T-helper 22 cell (primary cell): ENCODE data around the gene SDCCAG8.

Experiments
- DNase-seq: peaks from one replicate; pipeline ENCODE4 v3.0.0-alpha.2; 2020; ENCODE audit warnings: low read depth

SDCCAG8 gene

GRCh38 chr1:243505986-243506689 lies 250.3 kb downstream of the SDCCAG8 start:
- DNase-seq = no peak

DNA sequence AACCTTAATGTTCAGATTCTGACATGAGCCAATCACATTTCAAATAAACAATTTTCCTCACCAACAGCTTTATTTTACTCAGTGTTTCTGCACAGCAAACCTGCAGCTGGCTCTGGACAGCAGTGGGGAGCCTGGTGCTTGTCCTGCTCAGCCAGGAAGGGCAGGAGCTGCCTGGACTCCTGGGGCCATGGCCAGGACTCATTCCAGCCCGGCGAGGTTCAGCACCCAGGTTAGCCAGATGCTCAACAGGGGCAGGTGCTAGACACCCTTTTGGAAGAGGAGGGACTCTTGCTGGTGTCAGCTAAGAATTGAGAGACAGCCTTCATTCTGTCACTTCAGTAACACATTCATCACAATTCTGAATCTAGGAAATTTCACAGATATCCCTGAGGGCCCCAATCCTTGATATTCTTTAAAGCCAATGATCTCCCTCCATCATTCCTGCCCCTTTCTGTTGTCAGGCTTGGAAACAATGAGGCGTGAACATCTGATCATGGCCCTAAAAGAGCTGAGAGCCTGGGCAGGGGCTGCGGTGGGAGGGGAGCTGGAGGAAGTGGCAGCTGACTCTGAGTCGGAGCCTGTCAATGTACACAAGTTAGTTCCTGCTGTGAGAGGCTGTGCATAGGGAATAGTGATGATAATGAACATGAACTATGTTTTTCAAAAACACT lies 251.3 kb downstream of the SDCCAG8 start:
- DNase-seq = no peak

DNA sequence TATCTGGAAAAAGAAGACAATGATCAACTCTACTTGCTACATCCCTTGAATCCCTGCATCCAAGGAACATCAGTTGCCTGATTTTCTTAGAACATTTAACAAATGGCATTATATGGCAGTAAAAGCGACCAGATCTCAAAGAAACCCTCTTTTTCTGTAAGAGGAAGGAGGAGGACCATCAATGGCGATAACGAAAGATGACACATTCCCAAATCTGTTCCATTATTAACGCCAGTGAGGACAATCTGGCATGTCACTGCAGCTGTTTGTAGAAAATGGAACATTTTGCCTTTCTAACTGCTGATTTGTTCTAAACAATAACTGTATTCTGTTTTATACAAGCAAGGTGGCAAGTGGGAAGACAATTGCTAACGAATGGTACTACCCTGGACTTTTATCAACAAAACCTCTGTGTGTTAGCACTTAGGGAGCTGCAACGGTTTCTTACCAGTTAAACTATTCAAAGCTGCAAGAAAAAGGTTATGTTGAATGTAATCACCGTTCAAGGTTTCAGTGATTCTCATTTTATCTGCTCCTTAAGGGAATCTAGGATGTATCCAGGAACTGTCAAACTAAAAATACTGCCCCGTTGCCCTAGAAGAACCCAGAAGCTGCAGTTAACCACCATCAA lies 251.9 kb downstream of the SDCCAG8 start:
- DNase-seq = no peak

GRCh38 chr1:243508303-243508713 lies 252.5 kb downstream of the SDCCAG8 start:
- no peak for DNase-seq

DNA sequence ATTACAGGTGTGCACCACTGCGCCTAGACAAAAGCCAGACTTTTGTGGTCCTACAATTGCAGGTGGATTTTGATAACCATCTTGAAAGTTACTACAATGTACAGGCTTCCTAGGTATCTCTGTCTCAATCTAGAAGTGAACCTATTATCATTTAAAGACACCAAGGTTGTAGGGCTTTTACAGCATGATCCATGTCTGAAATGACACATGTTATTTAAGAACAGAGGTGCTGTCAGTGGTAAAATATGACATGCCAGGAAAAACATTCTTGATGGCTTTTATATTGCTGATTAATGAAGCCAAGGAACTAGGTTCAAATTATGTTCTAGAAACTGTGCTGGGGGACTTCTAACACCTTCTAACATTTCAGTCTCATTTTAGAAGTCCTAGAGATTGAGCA lies 253.1 kb downstream of the SDCCAG8 start:
- no peak for DNase-seq

GRCh38 chr1:243510928-243511327 lies 255.1 kb downstream of the SDCCAG8 start:
- DNase-seq = no peak

DNA sequence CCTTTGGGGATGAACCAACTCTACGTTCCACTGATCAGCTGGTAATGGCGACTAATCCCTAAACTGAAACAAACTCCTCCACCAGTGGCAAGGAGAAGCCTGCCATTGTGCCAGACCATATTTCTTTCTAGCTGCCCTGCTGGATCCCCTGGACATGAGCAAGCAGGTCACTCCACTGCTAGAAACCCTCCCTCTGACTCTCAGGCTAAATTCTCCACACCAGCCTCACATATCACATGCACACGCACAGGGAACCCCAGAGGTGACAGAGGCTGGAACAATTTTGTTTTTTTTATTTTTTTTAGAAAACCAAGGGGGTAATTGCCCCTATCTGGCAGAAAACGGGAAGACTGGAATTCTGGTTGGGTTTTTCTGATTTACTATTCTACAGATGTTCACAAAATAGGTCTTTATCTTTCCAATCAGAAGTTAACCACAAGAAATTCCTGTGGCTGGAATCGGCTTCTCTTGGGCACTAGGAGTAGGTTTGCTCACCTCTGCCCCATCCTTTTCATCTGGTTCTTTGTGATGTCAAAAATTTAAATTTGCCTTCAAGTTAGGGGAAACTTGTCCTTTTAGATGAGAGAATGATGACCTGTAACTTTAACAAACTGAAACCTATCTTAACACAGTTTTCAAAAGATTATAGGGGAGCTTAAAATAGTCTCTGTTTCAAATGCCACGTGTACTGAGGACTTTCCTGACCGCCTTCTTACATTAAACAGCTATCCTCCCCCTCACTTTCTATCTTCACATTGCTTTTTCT lies 258.1 kb downstream of the SDCCAG8 start:
- DNase-seq = no peak

DNA sequence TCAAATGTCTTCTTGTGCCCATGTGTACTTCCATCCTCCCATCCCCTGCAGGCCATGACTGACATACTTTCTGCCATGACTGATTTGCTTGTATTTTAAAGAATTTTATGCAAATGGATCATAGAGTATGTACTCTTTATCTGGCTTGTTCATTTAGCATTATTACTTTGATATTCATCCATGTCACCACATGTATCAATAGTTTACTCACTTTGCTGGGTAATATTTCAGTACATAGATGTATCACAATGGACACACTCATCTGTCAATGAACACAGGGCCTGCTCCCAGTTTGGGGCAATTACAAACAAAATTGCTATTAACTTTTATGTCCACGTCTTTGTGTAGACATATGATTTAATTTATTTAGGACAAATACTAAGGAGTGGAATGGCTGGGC lies 259.1 kb downstream of the SDCCAG8 start:
- no peak for DNase-seq

GRCh38 chr1:243520831-243521230 lies 265.0 kb downstream of the SDCCAG8 start:
- no peak for DNase-seq

DNA sequence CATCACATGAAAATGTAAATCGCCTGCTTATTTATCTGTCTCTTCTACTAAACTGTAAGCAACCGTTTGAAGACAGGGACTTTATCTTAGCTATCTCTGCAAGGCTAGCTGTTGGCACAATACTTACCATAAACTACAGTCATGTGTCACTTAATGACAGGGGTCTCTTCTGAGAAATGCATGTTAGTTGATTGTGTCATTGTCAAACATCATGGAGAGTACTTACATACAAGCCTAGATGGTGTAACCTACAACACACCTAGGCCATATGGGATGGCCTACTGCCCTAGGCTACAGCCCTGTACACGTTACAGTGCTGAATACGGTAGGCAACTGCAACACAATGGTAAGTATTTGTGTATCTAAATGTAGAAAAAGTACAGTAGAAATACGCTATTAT lies 267.9 kb downstream of the SDCCAG8 start:
- DNase-seq = no peak

GRCh38 chr1:243525085-243525487 lies 269.2 kb downstream of the SDCCAG8 start:
- DNase-seq = no peak

- DNase-seq = no peak
Measured at GRCh38 chr1:243526180-243526579, 270.3 kb downstream of the SDCCAG8 start.

- DNase-seq = no peak
Measured at GRCh38 chr1:243528459-243529121, 272.7 kb downstream of the SDCCAG8 start.

DNA sequence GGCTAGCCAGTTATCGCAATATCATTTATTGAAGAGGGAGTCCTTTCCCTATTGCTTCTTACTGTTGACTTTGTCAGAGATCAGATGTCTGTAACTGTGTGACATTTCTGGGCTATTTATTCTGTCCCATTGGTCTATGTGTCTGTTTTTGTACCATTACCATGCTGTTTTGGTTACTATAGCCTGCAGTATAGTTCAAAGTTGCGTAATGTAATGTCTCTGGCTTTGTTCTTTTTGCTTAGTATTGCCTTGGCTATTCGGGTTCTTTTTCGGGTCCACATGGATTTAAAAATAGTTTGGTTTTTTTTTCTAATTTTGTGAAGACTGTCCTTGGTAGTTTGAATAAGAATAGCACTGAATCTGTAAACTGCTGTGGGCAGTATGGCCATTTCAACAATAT lies 273.7 kb downstream of the SDCCAG8 start:
- DNase-seq = no peak

DNA sequence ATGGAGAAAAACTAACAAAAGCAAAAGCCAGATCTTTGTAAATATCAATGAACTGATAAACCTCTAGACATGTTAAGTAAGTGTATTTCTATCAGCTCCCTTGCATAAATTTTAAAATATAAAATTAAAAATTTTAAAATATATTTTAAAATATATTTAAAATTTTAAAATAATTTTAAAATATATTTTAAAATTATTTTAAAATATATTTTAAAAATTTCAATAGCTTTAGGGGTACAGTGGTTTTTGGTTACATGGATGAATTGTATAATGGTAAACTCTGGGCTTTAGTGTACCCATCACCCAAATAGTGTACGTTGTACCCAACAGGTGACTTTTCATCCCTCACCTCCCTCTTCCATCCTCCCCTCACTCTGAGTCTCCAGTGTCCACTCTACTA lies 279.2 kb downstream of the SDCCAG8 start:
- DNase-seq = no peak

- no peak for DNase-seq
Measured at GRCh38 chr1:243539636-243540035, 283.8 kb downstream of the SDCCAG8 start.

DNA sequence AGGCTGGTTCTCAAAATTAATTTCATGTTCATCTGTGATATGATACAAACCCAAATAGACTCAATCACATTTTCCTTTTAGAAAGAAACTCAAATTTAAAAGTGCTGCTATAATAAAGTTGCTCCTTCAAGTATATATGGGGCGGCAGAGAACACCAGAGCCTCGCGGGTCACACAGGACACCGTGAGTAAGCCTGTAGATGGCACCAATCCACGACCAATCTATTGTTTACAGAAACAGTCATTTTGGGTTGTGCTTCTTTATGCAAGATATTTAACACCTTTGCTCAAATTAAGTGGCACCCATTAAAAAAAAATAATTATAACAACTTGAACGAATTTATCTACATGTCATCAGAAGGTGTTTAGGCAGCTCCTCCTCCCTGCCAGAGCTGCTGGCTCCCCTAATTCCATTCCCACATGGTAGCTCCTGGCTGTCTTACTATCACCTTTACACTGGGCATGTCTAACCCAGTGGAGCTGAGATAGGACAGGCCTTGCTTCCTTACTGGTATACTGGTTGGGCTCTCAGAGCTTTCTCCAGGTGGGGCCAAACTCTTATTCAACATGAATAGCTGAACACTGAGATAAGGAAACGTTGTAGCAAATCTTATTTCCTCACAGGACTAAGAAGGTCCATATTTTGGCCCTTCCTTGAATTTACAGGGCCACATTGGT lies 287.0 kb downstream of the SDCCAG8 start:
- DNase-seq = no peak

DNA sequence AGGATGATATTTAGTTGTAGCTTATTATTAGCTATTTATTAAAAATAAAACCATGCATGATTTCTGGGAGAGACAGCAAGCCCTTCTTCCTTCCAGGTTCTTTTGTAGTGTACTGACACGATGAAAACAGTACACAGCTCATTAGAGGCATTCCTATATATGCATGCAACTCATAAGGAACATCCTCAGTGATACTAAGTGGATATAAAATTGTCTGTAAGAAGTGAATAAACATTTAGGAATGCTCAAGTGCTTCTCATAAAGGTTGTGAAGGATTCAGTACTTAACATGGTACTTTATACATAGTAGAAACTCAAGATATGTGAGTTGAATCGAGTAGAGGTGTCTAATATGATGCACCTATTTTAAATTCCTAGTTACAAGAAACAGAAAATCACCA lies 287.7 kb downstream of the SDCCAG8 start:
- DNase-seq = no peak

- DNase-seq = no peak
Measured at GRCh38 chr1:243546457-243546856, 290.6 kb downstream of the SDCCAG8 start.

- no peak for DNase-seq
Measured at GRCh38 chr1:243547891-243548290, 292.1 kb downstream of the SDCCAG8 start.

DNA sequence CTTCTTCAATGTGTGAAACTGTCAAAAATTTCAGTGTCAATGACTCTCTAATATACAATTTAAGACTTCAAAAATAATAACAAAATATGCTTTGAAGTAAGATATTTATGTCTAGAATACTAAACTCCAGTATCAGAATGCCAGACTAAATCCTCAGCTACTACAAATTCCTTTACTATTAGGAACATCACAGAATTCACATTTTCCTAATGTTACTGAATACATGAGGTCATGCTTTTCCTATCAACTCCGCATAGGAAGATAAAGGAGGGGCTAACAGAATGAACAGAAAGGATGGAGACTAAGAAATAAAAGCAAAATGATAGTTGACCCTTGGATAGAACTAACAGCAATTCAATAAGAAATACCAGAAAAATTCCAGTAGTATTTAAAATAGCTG lies 292.7 kb downstream of the SDCCAG8 start:
- no peak for DNase-seq

DNA sequence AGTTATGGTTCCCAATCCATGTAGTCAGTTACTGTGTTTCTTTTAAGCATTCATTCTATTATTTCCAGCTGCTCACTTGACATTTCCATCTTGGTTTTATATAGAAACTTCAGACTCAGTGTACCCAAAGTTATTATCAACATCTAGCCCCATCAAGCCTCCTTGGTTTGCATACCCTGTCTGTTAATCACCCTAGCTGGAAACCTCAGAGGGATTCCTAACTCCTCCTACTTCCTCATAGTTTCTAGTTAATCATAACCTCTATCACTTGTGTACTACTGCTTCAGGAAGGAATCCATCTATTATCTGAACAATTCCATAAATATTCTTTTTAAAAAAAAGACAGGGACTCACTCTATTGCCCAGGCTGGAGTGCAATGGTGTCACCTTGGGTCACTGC lies 293.3 kb downstream of the SDCCAG8 start:
- DNase-seq = no peak
